CD4-positive, alpha-beta T cell treated with Interleukin-21 for 1 hour (primary cell): ENCODE data around the gene NDUFC2.
"Not testable (repeated sequence)": the region's sequence is repeated elsewhere in the genome, so short reads cannot be mapped to it uniquely, and the experiment has no call there.

Source experiments
- DNase-seq: peaks from one replicate; pipeline ENCODE4 v3.0.0-alpha.2; 2020

The NDUFC2 gene

DNA sequence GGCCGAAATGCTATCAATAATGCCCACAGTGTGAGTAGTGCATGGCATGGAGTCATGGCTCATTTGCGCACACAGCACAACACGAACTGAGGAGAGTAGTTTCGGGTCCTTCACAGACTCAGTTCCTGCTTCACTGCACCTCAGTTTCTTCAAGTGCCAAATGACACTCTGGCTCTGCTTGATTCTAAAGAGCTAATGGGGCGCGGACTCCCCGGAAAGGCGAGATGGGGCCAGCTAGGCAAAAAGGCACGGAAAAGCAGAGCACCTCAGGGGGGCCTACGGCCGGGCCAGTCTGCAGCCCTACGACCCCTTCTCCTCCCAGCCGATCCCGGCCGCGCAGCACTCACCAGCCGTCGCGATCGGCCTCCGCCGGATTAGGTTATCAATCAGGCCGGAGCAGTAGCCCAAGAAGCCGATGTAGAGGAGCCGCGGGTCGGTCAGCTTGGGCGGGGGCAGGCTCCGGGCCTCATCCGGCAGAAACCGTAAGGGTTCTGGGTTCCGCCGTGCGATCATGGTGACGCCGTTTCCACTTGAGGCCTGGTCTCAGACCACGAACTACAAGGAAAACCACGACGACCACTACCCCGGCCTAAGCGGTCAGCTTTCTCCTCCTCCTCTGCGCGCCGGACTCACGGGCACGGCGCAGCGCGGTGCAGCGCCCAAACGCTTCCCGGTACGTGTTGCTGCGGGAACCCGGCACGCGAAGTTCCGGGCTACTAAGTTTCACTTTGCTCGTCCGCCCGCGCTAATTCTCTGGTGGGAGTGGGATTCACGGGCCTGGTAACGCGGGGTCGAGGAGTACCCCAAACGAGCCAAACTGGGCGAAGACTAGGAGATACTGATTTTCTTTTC is at the start of gene NDUFC2:
Gene NDUFC2 (minus strand): TSS at position 631 of the 852 bp plus-strand sequence. CDS start 118 bp downstream, at position 513.
- peak; percentile 73 for DNase-seq

DNA sequence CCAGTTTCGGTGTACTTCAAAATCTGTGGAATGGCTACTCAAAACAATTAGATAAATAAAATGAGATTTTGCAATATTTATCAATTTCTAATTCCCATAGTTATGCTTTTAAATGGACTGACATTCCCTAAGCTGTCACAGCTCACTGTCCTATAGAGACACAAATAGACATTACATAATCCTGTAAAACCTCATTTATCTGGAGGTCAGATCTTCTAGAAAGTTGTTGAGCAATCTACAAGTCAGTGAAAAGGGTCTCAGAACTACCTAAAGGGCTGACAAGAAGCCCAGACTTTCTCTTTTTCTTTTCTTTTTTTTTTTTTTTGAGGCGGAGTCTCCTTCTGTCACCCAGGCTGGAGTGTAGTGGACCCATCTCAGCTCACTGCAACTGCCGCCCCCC is 47.7 kb upstream of the NDUFC2 start:
- no peak for DNase-seq

DNA sequence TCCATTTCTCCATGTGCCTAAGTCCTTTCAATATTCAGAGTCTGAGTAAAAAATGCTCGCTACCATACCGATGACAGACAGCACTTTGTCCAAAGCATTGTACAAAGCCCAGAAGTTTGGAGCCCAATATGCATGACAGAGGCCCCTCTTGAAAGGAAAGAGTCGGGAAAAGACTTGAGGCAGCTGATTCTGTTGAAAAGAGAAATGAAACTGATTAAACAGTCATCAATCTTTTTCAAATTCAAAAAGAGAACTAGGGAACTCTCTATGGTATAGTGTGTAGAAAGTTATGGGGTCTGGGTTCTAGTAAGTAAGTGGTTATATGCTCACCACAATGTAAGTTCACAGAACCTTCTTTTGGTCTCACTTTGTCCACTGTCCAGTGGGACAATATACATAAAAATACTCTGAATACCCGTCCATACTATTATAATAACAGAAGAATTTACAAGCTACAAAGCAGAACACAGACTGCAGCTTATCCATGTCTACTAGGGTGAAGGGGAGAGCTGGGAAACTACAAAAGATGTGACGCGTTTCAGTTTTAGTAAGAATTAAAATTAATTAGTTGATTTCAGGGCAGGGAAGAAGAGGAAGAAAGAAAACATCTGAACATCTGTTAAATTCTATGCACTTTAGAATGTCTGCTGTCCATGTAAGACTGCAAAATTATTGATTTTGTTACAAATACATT is 33.1 kb upstream of the NDUFC2 start:
- no peak for DNase-seq

DNA sequence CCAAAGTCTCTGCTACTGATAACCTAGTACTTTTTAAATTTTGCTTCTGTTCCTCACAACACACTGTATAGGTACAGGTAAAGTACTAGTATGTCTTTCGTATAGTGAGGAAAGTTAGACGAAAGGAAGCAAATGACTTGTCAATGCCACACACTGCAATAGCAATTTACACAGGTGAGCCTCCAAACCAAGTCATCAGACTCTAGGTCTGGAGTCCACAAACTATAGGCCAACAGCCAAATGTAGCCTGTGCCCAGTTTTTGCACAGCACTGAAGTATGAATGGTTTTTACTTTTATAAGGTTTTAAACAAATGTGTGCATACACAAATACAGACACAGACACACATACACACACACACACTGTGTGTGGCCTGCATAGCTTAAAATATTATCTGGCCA is 31.6 kb upstream of the NDUFC2 start:
- no peak for DNase-seq

DNA sequence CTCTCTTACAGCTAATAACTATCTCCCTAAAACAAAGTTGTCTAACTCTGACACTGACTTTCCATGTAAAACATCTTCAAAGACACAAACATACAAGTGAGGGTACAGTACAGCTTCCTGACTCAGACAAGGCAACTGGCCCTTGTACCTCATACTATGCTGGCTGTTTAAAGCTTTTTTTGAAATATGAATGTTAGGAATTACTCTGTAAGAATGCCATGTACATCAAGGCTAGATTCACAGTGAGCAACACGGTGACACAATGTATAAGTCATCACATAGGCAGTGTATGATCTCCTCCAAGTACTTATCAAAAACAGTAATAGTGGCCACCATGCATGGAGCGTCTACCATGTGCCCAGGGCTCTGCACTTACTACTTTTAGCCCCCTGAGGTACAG is 31.2 kb upstream of the NDUFC2 start:
- no peak for DNase-seq

DNA sequence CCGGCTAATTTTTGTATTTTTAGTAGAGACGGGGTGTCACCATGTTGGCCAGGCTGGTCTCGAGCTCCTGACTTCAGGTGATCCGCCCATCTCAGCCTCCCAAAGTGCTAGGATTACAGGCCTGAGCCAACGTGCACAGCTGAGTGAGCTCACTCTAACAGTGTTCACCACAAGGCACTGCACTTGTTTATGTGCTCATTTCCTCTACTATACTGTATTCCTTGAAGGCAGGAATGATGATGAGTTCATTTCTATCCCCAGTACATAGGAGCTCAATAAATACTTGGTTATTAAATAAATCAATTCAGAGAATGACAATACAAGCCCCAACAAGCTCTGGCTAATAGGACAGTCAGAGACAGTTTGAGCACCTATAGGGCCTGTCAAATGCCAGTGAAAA is 30.7 kb upstream of the NDUFC2 start:
- DNase-seq, result no peak

DNA sequence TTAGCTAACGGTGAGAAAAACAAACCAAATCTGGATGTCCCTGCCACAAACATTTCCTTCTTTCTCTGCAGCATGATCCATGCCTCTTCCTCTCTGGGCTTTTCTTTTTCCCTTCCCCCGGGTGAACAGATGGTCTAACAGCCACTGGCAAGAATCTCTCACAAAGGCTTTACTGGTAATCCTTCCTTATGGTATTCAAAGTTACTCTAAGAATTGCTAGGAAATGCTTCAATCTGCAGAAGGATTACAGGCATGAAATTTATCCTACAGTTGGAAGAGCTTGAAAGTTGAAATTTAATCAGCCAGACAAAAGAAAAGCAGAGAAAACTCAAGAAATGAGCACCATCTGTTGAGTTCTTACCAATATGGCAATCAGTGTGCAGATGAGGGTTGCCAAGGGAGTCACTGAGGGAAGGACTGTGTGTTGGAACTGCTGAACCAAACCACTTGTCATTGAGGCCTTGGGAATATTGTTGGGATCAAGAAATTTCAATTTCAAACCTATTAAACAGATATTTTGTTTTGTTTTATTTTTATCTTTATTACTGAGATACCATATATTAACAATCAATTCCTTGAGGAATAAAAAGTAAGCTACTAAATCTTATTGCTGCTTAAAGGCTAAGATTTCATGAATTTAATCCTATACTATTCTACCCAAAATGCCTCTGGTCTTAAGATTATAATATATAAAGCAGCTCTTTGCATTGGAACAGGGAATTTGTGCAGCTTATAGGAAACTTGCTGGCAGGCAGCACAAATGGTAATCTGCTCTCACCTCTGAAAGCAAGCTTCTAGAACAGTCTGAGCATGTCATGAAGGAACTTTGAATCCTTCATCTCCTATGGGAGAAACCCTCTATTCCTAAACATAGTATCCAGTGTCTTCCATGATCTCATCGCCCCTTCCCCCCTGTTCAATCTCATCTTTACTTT is 29.7 kb upstream of the NDUFC2 start:
- DNase-seq, result no peak

DNA sequence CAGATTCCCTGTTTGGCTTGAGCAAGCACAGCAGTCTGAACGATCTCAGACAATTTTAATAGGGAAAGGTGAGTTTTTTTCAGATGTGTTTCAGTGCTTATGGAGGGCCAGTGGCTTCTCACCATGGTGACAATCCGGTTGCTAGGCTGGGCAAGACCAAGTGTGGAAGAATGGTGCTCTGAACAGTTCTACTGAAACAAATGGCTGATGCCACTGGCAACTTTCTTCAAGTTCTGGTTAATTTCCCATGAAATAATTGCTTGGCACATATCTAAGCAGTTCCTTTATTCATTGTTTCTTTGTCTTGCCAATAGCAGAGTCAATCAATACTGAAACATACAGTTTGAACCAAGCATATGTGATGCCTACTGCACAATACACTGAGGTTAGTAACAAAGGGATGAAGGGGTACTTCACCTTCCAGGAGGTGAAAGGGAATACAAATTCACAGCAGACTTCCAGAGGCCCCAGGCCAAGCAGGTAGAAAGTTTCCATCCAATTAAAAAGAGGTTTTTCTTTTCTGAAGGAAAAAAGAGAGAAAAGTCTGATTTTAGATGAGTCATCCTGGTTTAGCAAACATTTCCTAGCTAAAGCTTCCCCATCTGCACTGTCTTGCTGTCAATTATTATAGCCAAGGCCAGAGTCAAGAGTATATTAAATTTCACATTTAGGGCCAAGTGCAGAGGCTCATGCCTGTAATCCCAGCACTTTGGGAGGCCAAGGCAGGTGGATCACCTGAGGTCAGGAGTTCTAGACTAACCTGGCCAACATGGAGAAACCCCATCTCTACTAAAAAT is 21.2 kb upstream of the NDUFC2 start:
- no peak for DNase-seq

DNA sequence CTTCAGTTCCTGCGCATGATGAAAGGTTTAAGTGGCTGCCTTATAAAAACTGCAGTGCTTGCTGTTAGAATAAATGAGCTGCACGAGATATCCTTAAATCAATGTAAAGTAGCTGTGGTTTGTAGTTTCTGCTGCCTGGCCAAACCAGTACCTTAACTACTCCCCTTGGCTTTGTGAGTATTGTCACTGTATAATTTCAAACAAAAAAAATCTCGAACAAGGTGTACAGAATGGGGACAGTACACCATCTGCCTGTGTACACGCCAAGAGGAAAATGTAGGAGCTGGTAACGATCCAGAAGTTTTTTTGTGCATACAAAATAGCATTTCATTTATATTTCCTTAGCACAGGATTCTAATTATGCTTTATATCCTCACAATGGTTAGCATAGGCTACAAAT is 20.6 kb upstream of the NDUFC2 start:
- DNase-seq, result no peak

DNA sequence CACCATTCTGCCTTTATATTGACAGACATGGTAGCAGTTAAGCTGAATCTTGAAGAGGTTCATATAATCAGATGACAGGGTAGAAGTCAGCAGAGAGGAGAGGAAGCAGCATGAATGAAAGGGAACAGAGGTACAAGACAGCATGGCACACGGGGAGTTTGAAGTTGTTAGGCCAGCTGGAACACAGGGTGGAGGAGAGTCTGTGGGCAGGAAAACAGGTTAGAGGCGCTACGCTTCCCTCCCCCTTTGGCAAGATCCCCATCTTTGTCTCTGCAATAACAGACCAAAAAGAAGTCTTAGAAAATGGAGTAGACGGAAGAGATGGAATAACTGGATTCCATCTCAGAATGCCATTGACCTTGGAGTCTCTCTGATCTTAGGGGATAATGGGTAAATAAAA is 20.0 kb upstream of the NDUFC2 start:
- DNase-seq, result no peak

DNA sequence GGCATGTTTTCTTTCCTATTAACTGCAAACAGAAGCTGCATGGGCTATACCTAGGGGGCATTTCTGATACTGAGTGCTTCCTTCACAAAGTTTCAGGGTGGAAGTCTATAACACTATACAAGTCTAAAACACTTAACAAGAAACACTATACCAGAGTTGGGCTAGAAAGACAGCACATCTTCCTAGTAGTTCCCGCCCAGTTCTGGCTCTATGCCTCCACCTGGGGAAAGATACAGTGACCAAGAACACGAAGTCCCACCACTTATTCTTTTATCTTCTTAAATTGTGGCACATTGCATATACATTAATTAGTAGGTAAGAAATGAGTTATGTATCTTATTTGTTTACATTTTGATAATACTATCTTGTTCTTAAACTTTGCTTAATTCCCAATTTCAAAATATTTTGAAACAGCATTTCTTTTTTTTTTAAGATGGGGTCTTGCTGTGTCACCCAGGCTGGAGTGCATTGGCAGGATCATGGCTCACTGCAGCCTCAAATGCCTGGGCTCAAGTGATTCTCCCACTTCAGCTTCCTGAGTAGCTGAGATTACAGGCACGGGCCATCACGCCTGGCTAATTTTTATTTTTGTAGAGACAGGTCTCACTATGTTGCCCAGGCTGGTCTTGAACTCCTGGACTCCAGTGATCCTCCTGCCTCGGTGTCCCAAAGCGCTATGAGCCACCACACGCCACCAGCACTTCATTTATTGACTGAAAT is 18.2 kb upstream of the NDUFC2 start:
- no peak for DNase-seq

DNA sequence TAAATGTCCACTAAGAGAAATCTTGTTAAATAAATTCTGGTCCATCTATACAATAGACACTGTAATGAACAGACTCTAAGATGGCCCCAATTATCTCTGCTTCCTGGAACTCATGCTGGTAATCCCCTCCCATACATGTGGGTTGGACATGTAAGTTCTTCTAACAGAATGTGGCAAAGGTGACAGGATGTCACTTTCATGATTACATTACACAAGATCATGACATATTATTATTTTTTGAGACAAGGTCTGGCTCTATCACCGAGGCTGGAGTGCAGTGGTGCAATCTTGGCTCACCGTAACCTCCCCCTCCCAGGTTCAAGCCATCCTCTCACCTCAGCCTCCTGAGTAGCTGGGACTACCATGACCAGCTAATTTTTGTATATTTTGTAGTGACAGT is 14.6 kb upstream of the NDUFC2 start:
- no peak for DNase-seq

DNA sequence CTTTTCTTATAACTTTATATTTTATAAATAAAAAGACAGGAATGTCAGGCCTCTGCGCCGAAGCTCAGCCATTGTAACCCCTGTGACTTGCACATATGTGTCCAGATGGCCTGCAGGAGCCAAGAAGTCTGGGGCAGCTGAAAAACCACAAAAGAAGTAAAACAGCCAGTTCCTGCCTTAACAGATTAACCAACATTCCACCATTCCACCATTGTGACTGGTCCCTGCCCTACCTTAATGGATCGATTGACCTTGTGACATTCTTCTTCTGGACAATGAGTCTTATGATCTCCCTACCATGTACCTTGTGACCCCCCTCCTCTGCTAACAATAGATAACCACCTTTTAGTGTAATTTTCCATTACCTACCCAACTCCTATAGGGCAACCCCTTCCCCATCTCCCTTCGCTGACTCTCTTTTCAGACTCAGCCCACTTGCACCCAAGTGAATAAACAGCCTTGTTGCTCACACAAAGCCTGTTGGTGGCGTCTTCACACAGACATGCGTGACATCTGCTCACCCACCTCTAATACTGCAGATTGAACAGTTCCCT is 6.9 kb upstream of the NDUFC2 start:
- DNase-seq, result not testable (repeated sequence)

DNA sequence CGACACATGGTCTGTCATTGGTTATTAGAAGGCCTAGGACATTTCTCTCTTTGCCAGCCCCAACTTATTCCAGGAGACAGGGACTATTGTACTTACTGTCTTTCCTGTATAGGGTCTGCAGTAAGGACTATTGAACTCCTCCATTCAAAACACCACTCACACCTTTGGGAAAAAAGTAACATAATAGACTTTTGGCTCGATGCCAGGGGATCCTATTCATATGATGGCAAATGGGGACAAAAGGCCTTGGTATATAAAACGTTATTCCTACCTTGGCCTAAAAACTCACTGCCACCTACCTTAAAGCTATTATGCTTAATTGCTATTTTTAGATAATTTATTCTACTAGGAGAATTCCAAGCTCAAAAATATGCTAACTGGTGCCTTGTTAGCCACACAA is 6.3 kb upstream of the NDUFC2 start:
- DNase-seq, result no peak

DNA sequence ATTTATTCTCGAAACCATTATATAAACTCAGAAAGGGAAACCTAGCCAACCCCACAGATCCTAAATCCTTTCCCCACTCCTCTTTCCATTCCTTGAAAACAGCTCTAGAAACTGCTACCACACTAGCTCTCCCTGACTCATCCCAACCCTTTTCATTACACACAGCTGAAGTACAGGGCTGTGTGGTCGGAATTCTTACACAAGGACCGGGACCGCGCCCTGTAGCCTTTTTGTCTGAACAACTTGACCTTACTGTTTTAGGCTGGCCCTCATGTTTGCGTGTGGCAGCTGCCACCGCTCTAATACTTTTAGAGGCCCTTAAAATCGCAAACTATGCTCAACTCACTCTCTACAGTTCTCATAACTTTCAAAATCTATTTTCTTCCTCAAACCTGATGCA is 4.8 kb upstream of the NDUFC2 start:
- DNase-seq, result not testable (repeated sequence)

DNA sequence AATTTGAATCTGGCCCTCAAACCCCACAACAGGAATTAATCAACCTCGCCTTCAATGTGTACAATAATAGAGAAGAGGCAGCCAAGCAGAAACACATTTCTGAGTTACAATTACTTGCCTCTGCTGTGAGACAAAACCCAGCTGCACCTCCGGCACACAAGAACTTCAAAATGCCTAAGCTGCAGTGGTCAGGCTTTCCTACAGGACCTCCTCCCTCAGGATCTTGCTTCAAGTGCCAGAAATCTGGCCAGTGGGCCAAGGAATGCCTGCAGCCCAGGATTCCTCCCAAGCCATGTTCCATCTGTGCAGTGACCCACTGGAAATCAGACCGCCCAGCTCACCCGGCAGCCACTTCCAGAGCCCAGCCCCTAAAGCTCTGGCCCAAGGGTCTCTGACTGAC is 3.4 kb upstream of the NDUFC2 start:
- DNase-seq, result no peak

DNA sequence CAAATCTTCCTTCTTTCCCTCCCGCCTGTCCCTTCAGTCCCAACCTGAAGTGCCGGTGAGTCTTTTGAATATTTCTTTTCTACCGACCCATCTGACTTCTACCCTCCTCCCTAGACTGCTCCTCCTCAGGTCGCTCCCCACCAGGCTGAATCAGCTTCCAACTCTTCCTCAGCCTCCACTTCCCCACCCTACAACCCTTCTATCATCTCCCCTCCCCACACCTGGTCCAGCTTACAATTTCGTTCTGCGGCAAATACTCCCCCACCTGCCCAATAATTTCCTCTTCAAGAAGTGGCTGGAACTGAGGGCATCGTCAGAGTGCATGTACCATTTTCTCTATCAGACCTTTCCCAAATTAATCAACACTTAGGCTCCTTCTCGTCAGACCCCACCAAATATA is 2.5 kb upstream of the NDUFC2 start:
- no peak for DNase-seq

DNA sequence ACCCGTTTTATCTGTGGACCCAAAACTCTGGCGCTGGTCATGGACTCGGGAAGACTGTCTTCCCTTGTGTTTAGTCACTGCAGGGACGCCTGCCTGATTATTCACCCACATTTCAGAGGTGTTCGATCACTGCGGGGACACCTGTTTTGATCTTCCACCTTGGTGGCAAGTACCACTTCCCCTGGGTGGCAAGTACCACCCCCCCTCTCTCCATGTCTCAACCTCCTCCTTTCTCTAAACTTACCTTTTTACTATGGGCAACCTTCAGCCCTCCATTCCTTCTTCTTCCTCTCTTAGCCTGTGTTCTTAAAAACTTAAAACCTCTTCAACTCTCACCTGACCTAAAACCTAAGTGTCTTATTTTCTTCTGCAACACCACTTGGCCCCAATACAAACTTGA is 1.9 kb upstream of the NDUFC2 start:
- peak; percentile 18 for DNase-seq

DNA sequence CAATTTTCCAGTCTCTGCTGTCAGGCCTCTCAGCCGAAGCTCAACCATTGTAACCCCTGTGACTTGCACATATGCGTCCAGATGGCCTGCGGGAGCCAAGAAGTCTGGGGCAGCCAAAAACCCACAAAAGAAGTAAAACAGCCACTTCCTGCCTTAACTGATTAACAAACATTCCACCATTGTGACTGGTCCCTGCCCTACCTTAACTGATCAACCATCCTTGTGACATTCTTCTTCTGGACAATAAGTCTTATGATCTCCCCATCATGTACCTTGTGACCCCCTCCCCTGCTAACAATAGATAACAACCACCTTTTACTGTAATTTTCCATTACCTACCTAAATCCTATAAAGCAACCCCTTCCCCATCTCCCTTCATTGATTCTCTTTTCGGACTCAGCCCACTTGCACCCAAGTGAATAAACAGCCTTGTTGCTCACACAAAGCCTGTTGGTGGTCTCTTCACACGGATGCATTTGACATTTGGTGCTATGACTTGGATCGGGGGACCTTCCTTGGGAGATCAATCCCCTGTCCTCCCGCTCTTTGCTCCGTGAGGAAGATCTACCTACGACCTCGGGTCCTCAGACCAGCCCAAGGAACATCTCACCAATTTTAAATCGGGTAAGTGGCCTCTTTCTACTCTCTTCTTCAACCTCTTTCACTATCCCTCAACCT is 1.3 kb upstream of the NDUFC2 start:
- no peak for DNase-seq

DNA sequence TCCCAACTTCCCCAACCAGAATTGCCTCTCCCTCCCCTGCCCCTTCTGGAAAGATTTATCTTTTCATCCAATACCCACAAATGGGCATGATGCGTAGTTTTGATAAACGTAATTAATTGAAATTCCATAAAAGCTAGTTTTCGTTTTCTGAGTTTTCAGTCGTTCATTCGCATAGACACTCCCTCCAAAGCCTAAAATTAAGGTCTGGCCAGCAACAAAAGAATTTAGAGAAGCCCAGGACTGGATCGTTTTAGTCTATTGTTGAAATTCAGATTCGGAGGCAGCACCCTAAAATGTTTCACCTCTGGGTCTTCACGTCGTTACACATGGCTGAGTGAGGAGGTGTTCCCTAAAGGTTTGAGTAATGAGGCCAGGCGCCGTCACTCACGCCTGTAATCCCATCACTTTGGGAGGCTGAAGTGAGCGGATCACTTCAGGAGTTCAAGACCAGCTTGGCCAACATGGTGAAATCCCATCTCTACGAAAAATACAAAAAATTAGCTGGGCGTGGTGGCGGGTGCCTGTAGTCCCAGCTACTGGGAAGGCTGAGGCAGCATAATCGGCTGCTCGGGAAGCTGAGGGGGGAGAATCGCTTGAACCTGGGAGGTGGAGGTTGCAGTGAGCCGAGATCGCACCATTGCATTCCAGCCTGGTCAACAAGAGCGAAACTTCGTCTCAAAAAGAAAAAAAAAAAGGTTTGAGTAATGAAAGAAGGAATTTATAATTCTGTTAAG is 589 bp upstream of the NDUFC2 start:
- no peak for DNase-seq
